Activated T-helper 9 cell treated with anti-CD3 and anti-CD28 coated beads, Interleukin-2, amount 50 U/mL, for 16 hours (primary cell): ENCODE results near the gene CPNE5.
"Not testable (repeated sequence)": the region's sequence is repeated elsewhere in the genome, so short reads cannot be mapped to it uniquely, and the experiment has no call there.

ENCODE experiments used
- DNase-seq: peaks from one replicate; pipeline ENCODE4 v3.0.0-alpha.2; 2020; ENCODE audit warnings: low read depth

CPNE5 gene

DNA sequence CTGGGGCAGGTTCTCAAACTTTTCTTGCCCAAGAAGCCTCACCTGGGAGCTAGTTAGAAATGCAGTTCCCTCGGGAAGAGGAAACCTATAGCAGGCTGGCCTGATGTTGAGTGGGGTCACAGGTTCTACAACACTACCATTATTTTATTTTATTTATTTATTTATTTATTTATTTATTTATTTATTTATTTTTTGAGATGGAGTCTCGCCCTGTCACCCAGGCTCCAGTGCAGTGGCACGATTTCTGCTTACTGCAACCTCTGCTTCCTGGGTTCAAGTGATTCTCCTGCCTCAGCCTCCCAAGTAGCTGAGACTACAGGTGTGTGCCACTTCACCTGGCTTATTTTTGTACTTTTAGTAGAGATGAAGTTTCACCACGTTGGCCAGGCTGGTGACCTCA is 115.3 kb downstream of the CPNE5 start:
- DNase-seq, result not testable (repeated sequence)

DNA sequence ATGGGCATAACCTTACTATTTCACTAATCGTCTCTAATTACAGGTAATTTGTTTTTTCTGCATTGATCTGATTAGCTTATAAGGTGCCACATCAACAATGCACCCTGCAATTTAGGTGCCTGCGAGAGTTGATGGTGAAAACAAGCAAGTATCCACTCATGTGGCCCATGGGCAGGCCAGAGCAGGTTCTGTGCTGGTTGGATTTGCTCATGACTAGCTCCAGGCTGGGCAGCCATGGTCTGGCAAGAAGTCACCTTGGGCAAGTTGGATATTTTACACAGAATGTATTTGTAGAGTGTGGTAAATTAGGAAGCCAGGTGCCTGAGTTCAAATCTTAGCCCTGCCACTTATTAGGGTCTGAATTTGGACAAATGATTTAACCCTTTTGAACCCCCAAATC is 116.4 kb downstream of the CPNE5 start:
- no peak for DNase-seq

- no peak for DNase-seq
Measured at GRCh38 chr6:36722365-36722764, 116.9 kb downstream of the CPNE5 start.

- no peak for DNase-seq
Measured at GRCh38 chr6:36721369-36722140, 117.7 kb downstream of the CPNE5 start.

GRCh38 chr6:36720251-36721141 is 118.7 kb downstream of the CPNE5 start:
- DNase-seq, result no peak

GRCh38 chr6:36719126-36719525 is 120.1 kb downstream of the CPNE5 start:
- DNase-seq, result no peak

GRCh38 chr6:36718560-36718959 is 120.7 kb downstream of the CPNE5 start:
- no peak for DNase-seq

DNA sequence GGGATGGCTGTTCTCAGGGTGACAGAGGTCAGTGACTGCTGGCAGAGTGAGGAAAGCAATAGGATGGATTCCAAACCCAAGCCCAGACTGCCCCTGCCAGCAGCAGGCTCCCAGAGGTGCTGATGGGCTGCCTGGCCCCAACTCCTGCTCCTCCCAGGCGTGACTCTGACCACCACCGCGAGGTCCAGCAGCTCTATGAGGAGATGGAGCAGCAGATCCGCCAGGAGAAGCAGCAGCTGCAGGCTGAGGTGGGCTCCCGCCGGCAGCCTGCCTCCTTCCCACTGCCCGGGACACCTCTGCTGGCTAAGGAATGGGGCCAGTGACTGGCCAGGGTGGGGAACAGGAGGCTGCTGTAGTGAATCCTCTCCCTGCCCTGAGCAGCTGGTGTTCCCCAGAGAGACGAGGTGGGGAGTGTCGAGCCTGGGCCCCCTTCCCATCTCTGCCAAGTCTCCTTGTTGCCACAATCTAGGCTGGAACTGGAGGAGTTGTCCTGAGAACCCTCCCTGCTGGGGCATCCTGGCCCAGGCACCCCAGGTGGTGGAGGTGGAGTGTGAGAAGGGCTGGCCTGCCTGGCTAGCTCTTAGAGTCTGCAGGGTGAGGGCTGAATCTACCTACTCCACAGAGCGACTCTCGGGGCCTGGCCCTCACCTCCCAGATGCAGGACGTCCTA is 121.2 kb downstream of the CPNE5 start:
- no peak for DNase-seq

GRCh38 chr6:36717231-36717825 is 121.9 kb downstream of the CPNE5 start:
- DNase-seq, result no peak

DNA sequence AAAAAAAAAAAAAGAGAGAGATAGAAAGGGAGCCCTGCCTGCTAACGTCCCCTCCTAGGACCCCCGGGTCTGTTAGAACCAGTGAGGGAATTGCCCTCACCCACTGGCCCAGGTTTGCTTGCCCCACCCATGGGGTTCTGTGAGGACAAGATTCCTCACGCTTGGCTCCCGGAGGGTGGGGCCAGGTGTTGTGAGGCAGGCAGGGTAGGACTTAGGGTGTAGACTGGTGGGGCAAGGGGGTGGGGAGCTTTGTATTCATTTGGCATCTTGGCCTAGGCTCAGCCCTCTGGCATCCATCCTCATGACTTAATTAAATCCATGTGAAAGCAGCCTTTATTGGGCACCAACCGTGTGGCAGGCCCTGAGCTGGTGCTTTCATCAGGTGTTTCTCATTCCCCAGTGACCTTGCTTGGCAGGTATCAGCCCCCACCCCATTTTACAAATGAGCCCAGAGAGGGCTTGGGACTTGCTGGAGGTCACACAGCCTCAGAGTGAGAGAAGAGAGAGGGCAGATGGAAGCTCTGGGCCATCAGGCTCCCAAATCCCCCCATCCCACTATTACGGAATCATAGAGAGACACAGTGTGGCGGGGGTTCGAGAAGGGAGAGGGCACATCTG is 122.7 kb downstream of the CPNE5 start:
- DNase-seq, result no peak

DNA sequence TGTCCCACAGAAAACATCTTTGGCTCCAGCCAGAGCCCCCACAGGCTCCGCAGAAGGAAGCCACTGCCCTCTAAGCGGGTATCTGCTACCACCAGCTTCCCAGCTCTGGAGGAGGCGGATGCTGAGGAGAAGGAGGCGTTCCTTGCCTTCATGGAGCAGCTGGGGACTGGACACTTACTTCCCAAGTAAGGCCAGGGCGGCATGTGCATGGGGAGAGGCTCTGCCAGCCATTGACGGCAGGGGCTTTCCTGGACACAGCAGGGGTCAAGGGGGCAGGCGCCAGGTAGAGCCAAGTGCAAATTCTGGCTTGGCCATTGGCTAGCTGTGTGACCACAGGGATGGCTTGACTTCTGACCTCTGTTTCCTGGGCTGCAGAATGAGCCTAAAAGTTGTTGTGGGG is 123.8 kb downstream of the CPNE5 start:
- no peak for DNase-seq

DNA sequence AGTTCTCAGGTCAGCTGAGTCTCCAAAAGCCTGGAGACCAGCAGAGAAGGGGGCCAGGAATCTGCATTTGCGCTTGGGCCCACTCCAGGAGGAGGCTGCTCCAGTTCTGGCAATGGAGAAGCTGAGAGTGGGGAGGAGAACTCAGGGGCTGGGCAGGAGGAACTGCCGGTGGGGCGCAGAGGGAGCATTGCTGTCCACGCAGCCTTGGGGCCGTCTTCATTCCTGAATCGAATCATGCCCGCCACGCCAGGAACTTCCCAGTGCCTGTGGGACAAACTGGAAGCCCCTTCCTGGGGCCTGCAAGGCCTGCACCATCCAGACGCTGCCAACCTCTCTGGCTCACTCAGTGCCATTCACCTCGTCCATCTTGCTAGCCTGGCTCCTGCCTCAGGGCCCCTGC is 124.7 kb downstream of the CPNE5 start:
- DNase-seq, result no peak

GRCh38 chr6:36713846-36714245 is 125.4 kb downstream of the CPNE5 start:
- DNase-seq, result no peak

GRCh38 chr6:36712816-36713215 is 126.4 kb downstream of the CPNE5 start:
- no peak for DNase-seq

DNA sequence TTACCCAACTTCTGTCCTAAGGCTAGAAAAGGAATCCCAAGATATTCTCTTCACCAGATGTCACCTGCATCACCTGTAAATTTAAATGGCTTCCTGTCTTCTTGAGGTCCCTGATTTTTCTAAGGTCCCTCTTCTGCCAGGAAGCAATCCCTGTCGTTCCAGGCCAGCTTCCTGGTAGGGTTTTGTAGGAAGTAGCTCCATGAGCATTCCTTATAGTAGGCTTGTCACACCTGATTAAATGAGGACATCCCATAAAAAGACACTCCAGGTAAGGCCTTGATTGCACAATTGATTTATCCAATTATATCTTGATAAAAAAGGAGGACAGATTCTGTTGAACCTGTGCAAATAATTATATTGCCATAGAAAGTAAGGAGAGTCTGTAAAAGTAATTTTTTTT is 132.9 kb downstream of the CPNE5 start:
- no peak for DNase-seq

DNA sequence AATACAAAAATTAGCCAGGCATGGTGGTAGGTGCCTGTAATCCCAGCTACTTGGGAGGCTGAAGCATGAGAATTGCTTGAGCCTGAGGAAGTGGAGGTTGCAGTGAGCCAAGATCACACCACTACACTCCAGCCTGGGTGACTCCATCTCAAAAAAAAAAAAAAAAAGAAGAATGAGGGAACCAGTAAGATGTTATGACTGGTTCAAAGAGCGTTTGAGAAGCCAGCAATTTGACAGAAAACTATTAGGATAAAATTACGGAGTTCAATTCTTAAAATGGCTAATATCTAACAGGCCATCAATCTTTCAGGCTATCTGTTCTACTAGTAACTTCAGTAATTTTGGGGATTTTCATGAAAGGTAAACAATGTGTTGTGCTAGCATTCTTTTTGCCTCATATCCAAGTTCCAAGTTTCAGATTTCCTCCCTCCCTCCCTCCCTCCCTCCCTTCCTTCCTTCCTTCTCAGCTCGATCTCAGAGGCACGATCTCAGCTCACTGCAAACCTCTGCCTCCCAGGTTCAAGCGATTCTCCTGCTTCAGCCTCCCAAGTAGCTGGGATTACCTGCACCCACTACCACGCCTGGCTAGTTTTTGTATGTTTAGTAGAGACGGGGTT is 134.2 kb downstream of the CPNE5 start:
- DNase-seq, result not testable (repeated sequence)

DNA sequence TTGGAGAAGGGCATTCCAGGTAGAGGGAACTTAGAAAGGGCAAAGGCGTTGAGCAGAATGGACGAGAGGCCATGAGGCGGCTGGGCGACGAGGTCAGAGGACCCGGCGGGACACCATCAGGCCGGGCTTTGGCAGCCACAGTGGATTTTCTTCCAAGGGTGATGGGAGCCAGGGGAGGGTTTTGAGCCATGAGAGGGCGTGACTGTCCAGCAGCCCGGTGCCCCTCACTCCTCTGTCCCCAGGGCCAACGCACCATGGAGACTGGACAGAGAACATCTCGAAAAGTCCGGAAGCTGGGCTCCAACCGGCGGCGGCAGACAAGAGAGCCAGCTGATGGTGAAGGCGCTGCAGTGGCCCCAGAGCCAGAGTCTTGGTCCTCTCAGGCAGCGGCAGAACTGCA is 135.3 kb downstream of the CPNE5 start:
- no peak for DNase-seq

GRCh38 chr6:36703081-36703606 is 136.1 kb downstream of the CPNE5 start:
- DNase-seq, result no peak

GRCh38 chr6:36702656-36703055 is 136.6 kb downstream of the CPNE5 start:
- no peak for DNase-seq

DNA sequence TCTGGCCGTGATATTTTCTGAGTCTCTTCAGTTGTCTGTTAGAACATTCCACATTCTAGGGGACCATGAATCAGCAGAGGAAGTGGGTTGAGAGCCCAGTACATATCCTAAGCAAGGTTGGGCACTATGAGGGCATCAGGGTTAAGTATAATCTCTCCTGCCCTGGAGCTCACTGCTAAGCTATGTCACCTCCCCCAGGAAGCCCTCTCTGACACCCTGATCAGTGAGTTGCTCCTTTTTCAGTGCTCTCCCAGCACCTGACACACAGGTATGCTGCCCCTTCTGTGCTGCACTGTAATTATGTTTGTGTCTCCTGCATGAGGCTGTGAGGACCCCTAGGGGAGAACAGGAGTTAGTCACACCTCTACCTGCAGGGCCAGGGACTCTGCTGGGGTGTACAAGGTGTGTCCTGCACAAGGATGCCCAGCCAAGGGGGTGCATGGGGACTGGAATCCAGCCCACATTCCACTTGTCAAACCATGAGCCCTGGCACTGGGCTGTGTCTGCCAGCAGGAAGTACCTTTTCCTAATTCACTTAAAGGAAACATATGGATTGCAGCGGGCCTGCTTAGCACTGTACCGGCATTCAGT is 137.7 kb downstream of the CPNE5 start:
- DNase-seq, result no peak

DNA sequence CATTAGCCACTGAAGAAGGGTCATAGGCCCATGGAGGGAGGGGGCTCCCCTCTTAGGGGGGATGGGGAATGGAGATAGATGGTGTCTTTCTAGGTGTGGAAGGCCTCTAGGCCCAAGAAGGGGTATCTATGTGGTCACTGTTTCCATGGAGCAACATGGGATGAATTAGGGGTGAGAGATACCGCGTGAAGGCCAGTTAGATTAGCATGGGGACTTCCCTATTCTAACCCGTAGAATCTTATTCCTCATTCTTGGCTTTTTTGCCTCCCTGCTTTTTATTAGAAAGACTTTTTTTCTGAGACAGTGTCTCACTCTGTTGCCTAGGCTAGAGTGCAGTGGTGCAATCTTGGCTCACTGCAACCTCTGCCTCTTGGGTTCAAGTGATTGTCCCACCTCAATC is 138.4 kb downstream of the CPNE5 start:
- no peak for DNase-seq
